B cell (primary cell): ENCODE results near the gene TRDN.
"Not testable (repeated sequence)": the region's sequence is repeated elsewhere in the genome, so short reads cannot be mapped to it uniquely, and the experiment has no call there.

Source experiments
- EZH2 ChIP-seq: IDR thresholded peaks from 2 replicates; pipeline ENCODE4 v1.6.1; 2012; ENCODE audit warnings: borderline replicate concordance, low read depth, mild to moderate bottlenecking, moderate library complexity, low read length; ENCODE audit not compliant: insufficient read depth, poor library complexity, severe bottlenecking
- TF ChIP-seq, protein P1 (sequence below): fragments of 200-600 bp; IDR thresholded peaks from one replicate; pipeline ENCODE4 v1.8.0; 2022; ENCODE audit warnings: antibody characterized with exemption, mild to moderate bottlenecking

DNA sequence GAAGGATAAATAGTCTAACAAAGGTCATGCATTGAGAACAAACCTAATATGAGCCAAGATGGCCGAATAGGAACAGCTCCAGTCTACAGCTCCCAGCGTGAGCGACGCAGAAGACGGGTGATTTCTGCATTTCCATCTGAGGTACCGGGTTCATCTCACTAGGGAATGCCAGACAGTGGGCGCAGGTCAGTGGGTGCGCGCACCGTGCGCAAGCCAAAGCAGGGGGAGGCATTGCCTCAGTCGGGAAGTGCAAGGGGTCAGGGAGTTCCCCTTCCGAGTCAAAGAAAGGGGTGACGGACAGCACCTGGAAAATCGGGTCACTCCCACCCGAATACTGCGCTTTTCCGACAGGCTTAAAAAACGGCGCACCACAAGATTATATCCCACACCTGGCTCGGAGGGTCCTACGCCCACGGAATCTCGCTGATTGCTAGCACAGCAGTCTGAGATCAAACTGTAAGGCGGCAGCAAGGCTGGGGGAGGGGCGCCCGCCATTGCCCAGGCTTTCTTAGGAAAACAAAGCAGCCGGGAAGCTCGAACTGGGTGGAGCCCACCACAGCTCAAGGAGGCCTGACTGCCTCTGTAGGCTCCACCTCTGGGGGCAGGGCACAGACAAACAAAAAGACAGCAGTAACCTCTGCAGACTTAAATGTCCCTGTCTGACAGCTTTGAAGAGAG lies 164.6 kb downstream of the TRDN start:
- TF ChIP-seq, protein P1, sequence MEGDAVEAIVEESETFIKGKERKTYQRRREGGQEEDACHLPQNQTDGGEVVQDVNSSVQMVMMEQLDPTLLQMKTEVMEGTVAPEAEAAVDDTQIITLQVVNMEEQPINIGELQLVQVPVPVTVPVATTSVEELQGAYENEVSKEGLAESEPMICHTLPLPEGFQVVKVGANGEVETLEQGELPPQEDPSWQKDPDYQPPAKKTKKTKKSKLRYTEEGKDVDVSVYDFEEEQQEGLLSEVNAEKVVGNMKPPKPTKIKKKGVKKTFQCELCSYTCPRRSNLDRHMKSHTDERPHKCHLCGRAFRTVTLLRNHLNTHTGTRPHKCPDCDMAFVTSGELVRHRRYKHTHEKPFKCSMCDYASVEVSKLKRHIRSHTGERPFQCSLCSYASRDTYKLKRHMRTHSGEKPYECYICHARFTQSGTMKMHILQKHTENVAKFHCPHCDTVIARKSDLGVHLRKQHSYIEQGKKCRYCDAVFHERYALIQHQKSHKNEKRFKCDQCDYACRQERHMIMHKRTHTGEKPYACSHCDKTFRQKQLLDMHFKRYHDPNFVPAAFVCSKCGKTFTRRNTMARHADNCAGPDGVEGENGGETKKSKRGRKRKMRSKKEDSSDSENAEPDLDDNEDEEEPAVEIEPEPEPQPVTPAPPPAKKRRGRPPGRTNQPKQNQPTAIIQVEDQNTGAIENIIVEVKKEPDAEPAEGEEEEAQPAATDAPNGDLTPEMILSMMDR, result not testable (repeated sequence)
- TF ChIP-seq EZH2, result not testable (repeated sequence)
